ENCODE data around the gene DCTPP1. TPM values are rescaled to one million over a fixed set of nuclear protein-coding genes. Genes with fewer than 3 reads are reported as not detected.

Gene DCTPP1
- total and polyA plus RNA-seq, 2 of the 13 experiments (the other 11 are each of a cell fraction or from before 2014, with no cell fraction given), result 54.8 to 74.4 TPM

DNA sequence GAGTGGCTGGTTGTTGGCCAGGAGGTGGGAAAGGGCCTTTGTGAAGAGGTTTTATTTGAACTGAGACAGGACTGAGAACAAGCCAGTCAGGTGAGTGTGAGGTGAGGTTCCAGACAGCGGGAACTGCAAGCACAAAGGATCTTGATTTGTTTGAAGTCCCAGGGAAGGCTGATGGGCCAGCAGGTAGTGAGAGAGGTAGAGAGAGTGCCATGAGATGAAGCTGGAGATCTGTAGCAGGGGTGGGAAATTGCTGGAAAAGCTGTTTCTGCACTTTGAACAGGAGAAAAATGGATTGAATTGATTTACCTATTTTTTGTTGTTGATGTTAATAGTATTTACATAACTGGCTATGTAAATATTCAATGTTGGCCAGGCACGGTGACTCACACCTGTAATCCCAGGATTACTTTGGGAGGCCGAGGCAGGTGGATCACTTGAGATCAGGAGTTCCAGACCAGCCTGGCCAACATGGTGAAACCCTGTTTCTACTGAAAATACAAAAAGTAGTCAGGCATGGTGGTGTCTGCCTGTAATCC, 7.7 kb upstream of the DCTPP1 start (continued):
- TF ChIP-seq FIP1L1 (IDR thresholded peaks at IDR 0.05; ENCODE audit: borderline replicate concordance, insufficient read depth, low read depth, low read length) (no peak), MEF2D (CRISPR knock-in tag; IDR thresholded peaks at IDR 0.05) (no peak; the same call in 1 of the 2 replicates), KAT8 (CRISPR knock-in tag; IDR thresholded peaks at IDR 0.05) (peak; percentile 38; the same call in 1 of the 2 replicates), CBX5 (CRISPR knock-in tag; IDR thresholded peaks at IDR 0.05; ENCODE audit: borderline replicate concordance) (no peak), ZFP62 (CRISPR knock-in tag; IDR thresholded peaks at IDR 0.05) (no peak), ZNF160 (CRISPR knock-in tag; IDR thresholded peaks at IDR 0.05) (no peak), FOXP1 (IDR thresholded peaks at IDR 0.05) (peak; percentile 68), FOXP1 (CRISPR knock-in tag; IDR thresholded peaks at IDR 0.05) (peak; percentile 79), LCORL (IDR thresholded peaks at IDR 0.05) (no peak), LCORL (CRISPR knock-in tag; IDR thresholded peaks at IDR 0.05) (no peak), NFYB (CRISPR knock-in tag; IDR thresholded peaks at IDR 0.05) (no peak), TBL1XR1 (IDR thresholded peaks at IDR 0.05; ENCODE audit: borderline replicate concordance, low read length, partially characterized antibody) (peak; percentile 23), ZNF543 (CRISPR knock-in tag; IDR thresholded peaks at IDR 0.05) (no peak), ZNF678 (CRISPR knock-in tag; IDR thresholded peaks at IDR 0.05) (no peak), ZNF333 (CRISPR knock-in tag; IDR thresholded peaks at IDR 0.05; ENCODE audit: borderline replicate concordance) (no peak), HNRNPUL1 (IDR thresholded peaks at IDR 0.05; ENCODE audit: low read depth, low read length) (no peak), REPIN1 (CRISPR knock-in tag; IDR thresholded peaks at IDR 0.05; ENCODE audit: borderline replicate concordance, low read depth) (no peak), BHLHE40 (IDR thresholded peaks at IDR 0.05; ENCODE audit: low read length) (no peak; the same call in 1 of the 2 replicates), ZNF367 (CRISPR knock-in tag; IDR thresholded peaks at IDR 0.05; ENCODE audit: borderline replicate concordance) (no peak)
- TF ChIP-seq, protein P1, sequence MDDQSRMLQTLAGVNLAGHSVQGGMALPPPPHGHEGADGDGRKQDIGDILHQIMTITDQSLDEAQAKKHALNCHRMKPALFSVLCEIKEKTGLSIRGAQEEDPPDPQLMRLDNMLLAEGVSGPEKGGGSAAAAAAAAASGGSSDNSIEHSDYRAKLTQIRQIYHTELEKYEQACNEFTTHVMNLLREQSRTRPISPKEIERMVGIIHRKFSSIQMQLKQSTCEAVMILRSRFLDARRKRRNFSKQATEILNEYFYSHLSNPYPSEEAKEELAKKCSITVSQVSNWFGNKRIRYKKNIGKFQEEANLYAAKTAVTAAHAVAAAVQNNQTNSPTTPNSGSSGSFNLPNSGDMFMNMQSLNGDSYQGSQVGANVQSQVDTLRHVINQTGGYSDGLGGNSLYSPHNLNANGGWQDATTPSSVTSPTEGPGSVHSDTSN (CRISPR knock-in tag; IDR thresholded peaks at IDR 0.05; ENCODE audit: borderline replicate concordance), result no peak
- TF ChIP-seq, protein P2, sequence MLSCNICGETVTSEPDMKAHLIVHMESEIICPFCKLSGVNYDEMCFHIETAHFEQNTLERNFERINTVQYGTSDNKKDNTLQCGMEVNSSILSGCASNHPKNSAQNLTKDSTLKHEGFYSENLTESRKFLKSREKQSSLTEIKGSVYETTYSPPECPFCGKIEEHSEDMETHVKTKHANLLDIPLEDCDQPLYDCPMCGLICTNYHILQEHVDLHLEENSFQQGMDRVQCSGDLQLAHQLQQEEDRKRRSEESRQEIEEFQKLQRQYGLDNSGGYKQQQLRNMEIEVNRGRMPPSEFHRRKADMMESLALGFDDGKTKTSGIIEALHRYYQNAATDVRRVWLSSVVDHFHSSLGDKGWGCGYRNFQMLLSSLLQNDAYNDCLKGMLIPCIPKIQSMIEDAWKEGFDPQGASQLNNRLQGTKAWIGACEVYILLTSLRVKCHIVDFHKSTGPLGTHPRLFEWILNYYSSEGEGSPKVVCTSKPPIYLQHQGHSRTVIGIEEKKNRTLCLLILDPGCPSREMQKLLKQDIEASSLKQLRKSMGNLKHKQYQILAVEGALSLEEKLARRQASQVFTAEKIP (CRISPR knock-in tag; IDR thresholded peaks at IDR 0.05; ENCODE audit: borderline replicate concordance), result no peak
- TF ChIP-seq, protein P3, sequence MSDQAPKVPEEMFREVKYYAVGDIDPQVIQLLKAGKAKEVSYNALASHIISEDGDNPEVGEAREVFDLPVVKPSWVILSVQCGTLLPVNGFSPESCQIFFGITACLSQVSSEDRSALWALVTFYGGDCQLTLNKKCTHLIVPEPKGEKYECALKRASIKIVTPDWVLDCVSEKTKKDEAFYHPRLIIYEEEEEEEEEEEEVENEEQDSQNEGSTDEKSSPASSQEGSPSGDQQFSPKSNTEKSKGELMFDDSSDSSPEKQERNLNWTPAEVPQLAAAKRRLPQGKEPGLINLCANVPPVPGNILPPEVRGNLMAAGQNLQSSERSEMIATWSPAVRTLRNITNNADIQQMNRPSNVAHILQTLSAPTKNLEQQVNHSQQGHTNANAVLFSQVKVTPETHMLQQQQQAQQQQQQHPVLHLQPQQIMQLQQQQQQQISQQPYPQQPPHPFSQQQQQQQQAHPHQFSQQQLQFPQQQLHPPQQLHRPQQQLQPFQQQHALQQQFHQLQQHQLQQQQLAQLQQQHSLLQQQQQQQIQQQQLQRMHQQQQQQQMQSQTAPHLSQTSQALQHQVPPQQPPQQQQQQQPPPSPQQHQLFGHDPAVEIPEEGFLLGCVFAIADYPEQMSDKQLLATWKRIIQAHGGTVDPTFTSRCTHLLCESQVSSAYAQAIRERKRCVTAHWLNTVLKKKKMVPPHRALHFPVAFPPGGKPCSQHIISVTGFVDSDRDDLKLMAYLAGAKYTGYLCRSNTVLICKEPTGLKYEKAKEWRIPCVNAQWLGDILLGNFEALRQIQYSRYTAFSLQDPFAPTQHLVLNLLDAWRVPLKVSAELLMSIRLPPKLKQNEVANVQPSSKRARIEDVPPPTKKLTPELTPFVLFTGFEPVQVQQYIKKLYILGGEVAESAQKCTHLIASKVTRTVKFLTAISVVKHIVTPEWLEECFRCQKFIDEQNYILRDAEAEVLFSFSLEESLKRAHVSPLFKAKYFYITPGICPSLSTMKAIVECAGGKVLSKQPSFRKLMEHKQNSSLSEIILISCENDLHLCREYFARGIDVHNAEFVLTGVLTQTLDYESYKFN (CRISPR knock-in tag; conservative IDR thresholded peaks at IDR 0.05), result peak; percentile 92
- TF ChIP-seq, protein P4, sequence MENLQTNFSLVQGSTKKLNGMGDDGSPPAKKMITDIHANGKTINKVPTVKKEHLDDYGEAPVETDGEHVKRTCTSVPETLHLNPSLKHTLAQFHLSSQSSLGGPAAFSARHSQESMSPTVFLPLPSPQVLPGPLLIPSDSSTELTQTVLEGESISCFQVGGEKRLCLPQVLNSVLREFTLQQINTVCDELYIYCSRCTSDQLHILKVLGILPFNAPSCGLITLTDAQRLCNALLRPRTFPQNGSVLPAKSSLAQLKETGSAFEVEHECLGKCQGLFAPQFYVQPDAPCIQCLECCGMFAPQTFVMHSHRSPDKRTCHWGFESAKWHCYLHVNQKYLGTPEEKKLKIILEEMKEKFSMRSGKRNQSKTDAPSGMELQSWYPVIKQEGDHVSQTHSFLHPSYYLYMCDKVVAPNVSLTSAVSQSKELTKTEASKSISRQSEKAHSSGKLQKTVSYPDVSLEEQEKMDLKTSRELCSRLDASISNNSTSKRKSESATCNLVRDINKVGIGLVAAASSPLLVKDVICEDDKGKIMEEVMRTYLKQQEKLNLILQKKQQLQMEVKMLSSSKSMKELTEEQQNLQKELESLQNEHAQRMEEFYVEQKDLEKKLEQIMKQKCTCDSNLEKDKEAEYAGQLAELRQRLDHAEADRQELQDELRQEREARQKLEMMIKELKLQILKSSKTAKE (CRISPR knock-in tag; IDR thresholded peaks at IDR 0.05; ENCODE audit: borderline replicate concordance), result 0 out of 2 replicates have a peak, but pooled peaks have one; percentile 33

Data from HepG2 (cell line).